Lung (tissue), 12 donors: ENCODE measurements around the gene SNX10. TPM values are rescaled to one million over a fixed set of nuclear protein-coding genes. Genes with fewer than 3 reads are reported as not detected.

ENCODE experiments used
- ATAC-seq: fragments of 200-7000 bp; cut with Tn5 transposase; one replicate; pipeline ENCODE4 v1.9.1; 2020; ENCODE audit warnings: moderate number of reproducible peaks; ENCODE audit not compliant: insufficient read depth, low FRiP score
- DNase-seq, 3 donors: peaks; one replicate each; pipeline ENCODE4 v3.0.0-alpha.2; 2013 to 2017
- H3K27ac ChIP-seq, 2 donors: one replicate each; pipeline ENCODE4 v1.5.1; 2013; ENCODE audit warnings: mild to moderate bottlenecking in 2 of 2, moderate library complexity in 2 of 2, control low read depth in 1 of 2, inconsistent platforms in 1 of 2, low read depth in 1 of 2, low read length in 1 of 2
- H3K27me3 ChIP-seq, 3 donors: one replicate each; pipeline ENCODE4 v1.5.1; 2013; ENCODE audit warnings: low read length in 2 of 3; ENCODE audit not compliant: control insufficient read depth in 3 of 3, insufficient read depth in 3 of 3
- H3K36me3 ChIP-seq, 4 donors: one replicate each; pipeline ENCODE4 v1.5.1; 2013; ENCODE audit warnings: low read length in 4 of 4, mild to moderate bottlenecking in 1 of 4, moderate library complexity in 1 of 4; ENCODE audit not compliant: control insufficient read depth in 4 of 4, insufficient read depth in 4 of 4
- H3K4me1 ChIP-seq, 5 donors: one replicate each; pipeline ENCODE4 v1.5.1; 2013; ENCODE audit warnings: low read length in 5 of 5, mild to moderate bottlenecking in 2 of 5, moderate library complexity in 1 of 5; ENCODE audit not compliant: control insufficient read depth in 5 of 5, insufficient read depth in 5 of 5
- H3K4me3 ChIP-seq: one replicate; pipeline ENCODE4 v1.5.1; 2013; ENCODE audit warnings: mild to moderate bottlenecking, control low read depth, moderate library complexity
- H3K9ac ChIP-seq, 2 donors: one replicate each; pipeline ENCODE4 v1.5.1; 2013; ENCODE audit warnings: low read length in 2 of 2, control low read depth in 1 of 2; ENCODE audit not compliant: insufficient read depth in 1 of 2
- H3K9me3 ChIP-seq, 4 donors: one replicate each; pipeline ENCODE4 v1.5.1; 2013; ENCODE audit warnings: low read length in 3 of 4, mild to moderate bottlenecking in 1 of 4, moderate library complexity in 1 of 4; ENCODE audit not compliant: control insufficient read depth in 4 of 4, insufficient read depth in 3 of 4
- WGBS, 2 donors: extraction: QIAGEN DNeasy Blood & Tissue Kit; methylation state at CpG; one replicate each; pipeline ENCODE4 v1.1.7; 2013; 5-methylcytosine and 5-hydroxymethylcytosine counted together
- polyA plus RNA-seq, 2 donors: library from polyadenylated mRNA; stranded (reverse); fragments of 200-250 nt; gene quantifications; one replicate each; pipeline ENCODE4 v1.2.1, GENCODE V29; 2013
- total RNA-seq, 2 donors: library from RNA; depleted of rRNA in 1 of 2; stranded (reverse); fragments of >200 nt in 1 of 2; gene quantifications; one replicate each; pipeline ENCODE4 v1.2.1, GENCODE V29; 2014 to 2021
- TF ChIP-seq, protein P1 (sequence below): IDR thresholded peaks from 2 replicates; pipeline ENCODE4 v1.5.1; 2012; ENCODE audit warnings: mild to moderate bottlenecking; ENCODE audit errors: control extremely low read depth, extremely low read depth
- donor health status: control.
- donor health status: control.
- donor health status: Bipolar disorder and iron deficiency.
- donor health status: healthy.
- donor health status: DM: yes; HTN: yes; CAD: no.

Gene SNX10
- total and polyA plus RNA-seq, 4 donors = 12.2 to 54.7 (median 36.7) TPM

DNA sequence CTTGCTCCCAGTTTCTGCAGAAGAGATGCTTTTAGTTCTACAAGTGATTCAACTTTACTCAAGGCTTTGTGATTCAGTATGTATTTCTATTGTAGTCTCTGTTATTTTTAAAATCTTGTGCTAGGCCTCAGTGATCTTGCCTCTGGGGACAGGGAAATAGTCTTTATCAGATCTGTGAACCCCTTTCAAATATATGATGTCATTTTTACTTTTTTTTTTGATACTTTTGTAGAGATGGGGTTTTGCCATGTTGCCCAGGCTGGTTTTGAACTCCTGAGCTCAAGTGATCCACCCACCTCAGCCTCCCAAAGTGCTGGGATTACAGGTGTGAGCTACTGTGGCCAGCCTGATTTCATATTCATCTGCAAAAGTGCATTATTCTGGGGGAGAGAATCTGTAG lies 3.4 kb downstream of the SNX10 start:
- DNase-seq (no peak), ATAC-seq (no peak)
- TF ChIP-seq, protein P1, sequence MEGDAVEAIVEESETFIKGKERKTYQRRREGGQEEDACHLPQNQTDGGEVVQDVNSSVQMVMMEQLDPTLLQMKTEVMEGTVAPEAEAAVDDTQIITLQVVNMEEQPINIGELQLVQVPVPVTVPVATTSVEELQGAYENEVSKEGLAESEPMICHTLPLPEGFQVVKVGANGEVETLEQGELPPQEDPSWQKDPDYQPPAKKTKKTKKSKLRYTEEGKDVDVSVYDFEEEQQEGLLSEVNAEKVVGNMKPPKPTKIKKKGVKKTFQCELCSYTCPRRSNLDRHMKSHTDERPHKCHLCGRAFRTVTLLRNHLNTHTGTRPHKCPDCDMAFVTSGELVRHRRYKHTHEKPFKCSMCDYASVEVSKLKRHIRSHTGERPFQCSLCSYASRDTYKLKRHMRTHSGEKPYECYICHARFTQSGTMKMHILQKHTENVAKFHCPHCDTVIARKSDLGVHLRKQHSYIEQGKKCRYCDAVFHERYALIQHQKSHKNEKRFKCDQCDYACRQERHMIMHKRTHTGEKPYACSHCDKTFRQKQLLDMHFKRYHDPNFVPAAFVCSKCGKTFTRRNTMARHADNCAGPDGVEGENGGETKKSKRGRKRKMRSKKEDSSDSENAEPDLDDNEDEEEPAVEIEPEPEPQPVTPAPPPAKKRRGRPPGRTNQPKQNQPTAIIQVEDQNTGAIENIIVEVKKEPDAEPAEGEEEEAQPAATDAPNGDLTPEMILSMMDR = no peak
- Histone ChIP-seq H3K27ac (no peak overlapping the region), H3K27me3 (no peaks in the 10 kb centered on the region), H3K9me3 (no peaks in the 10 kb centered on the region), H3K4me3 (no peak overlapping the region), H3K9ac (no peak overlapping the region), H3K36me3 (no peaks in the 10 kb centered on the region), H3K4me1 (peaks cover 0 to 10% (median 0%) of the 10 kb centered on the region in 5 donors)

- ATAC-seq = no peak
- Histone ChIP-seq H3K36me3 (no peaks in the 10 kb centered on the region), H3K4me3 (no peak overlapping the region), H3K27ac (no peak overlapping the region), H3K27me3 (no peaks in the 10 kb centered on the region), H3K9me3 (no peaks in the 10 kb centered on the region), H3K4me1 (peaks cover 0 to 10% (median 0%) of the 10 kb centered on the region in 5 donors), H3K9ac (no peak overlapping the region)
- TF ChIP-seq, protein P1 = no peak
- no peak for DNase-seq
- 92 to 98% methylated on average over 5 of the region's 5 CpGs for WGBS, 2 donors
Measured at GRCh38 chr7:26295586-26295985, 3.9 kb downstream of the SNX10 start.

- peaks cover 0 to 6% (median 0%) of the 10 kb centered on the region in 5 donors for H3K4me1 ChIP-seq
- no peak overlapping the region for H3K9ac ChIP-seq
- H3K27ac ChIP-seq = no peak overlapping the region
- WGBS, 2 donors = 84 to 85% methylated on average over 7 of the region's 7 CpGs
- TF ChIP-seq, protein P1 = no peak
- no peaks in the 10 kb centered on the region for H3K36me3 ChIP-seq
- H3K4me3 ChIP-seq = no peak overlapping the region
- H3K27me3 ChIP-seq = no peaks in the 10 kb centered on the region
- DNase-seq (no peak), ATAC-seq (no peak)
- no peaks in the 10 kb centered on the region for H3K9me3 ChIP-seq
Measured at GRCh38 chr7:26298472-26299058, 6.9 kb downstream of the SNX10 start.
